Glomerular visceral epithelial cell (primary cell): ENCODE measurements around the gene SEMA6A.
"Not testable (repeated sequence)": the region's sequence is repeated elsewhere in the genome, so short reads cannot be mapped to it uniquely, and the experiment has no call there.

Experiments
- DNase-seq: peaks from one replicate; pipeline ENCODE4 v3.0.0-alpha.2; 2016; ENCODE audit errors: extremely low spot score

Gene SEMA6A

DNA sequence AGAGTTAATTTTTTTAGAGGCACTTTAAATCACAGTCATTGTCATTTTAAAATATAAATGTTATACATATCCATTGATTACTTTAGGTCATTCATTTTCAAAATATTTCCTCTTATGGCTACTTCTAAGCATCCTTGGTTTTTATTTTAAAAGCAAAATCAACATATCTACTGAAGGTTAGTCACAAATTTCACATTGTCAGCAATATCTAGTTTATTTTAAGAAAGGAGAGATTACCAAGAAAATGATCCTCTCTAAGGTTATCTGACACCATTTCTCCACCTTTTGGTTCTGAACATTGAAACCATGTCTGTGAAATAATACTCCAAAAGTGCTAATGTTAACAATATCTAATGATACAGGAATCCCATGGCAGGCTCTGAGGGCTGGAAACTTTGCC is 24.5 kb downstream of the SEMA6A start:
- DNase-seq = no peak

DNA sequence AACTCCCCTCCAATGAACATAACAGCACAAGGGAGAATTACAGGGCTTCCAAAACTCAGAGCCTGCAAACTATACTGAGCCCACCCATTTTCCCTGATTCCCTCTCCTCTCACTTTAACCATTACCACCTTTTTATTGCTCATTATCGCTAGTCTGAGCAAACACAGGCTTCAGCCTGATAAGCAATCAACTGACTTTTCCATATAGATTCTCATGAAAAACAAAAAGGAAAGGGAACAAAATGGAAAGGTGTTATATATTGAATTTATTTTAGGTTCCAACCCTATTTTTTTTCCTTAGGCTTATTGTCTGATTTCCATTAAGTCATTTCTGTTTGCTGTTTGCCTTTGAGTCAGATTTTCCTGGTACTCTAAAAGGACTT is 27.9 kb downstream of the SEMA6A start:
- no peak for DNase-seq

DNA sequence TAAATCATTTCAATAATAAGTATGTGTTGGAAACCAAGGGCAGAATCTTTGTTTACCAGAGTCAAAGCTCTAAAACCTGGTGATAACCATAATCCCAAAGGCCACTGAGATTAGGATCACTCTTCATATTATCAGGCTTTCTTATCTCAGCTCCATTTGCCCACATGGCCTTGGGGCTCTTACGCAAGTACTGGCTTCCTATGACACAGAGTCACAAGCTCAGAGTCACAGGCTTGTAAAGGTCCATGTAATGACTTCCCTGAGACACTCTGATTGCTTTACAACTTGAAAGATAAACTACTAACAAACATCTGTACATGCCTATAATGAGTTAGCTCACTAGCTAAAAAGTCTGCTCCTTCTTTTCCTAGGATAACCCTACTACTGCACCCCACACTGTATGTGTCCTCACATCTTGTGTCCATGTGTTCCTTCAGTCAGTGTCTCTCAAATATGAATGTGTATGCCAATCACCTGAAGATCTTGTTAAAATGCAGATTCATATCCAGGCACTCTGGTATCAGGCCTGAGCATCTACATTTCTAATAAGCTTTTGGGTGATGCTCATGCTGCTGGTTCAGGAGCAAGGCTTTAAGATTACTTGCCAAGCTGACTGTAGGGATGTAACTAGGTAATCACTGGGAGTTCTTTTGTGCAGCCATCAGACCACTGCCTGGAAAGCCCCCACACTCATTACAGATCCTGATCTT is 28.4 kb downstream of the SEMA6A start:
- DNase-seq = no peak

DNA sequence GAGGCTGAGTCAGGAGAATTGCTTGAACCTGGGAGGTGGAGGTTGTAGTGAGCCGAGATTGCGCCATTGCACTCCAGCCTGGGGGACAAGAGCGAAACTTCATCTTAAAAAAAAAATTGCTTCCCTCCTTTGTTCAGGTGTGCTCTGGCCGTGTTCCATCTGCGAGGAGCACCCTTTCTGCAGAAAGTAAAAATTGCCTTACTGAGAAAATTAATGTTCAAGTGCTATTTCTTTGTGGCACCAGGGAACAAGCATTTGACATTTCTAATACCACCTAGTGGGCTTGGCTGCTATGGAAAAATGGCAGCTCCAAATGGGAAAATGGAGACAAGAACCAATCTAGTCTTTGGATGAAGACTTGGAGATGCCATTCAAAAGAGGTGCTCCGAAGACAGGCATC is 29.2 kb downstream of the SEMA6A start:
- DNase-seq = not testable (repeated sequence)

DNA sequence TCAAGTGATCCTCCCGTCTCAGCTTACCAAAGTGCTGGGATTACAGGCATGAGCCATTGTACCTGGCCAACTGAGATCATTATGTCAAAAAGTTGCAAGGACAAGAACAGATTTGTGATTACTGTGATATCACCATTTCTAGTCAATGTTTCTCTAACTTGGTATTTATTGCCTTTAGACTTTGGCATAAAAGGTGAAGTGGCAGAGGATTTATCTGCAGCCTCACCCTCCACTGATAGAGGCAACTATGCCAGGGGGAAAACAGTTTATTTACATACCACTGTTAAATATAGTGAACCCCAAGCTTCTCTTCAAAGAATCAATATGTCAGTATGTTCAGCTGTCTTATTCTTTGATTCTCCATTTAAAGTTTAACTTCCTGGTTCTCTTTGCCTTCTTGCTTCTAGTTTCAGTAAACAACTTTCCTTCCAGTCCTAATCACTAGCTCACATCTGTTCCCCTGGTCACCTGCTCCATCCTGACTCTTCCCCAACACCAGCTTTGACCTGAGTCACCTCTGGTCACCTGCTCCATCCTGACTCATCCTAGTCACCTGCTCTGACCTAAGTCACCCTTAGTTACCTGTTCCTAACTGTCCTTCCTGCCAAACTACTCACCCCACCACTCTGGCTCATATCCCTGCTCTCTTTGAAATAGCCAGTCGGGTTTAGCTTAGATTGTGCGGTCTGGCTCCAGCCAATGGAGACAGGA is 29.9 kb downstream of the SEMA6A start:
- no peak for DNase-seq

DNA sequence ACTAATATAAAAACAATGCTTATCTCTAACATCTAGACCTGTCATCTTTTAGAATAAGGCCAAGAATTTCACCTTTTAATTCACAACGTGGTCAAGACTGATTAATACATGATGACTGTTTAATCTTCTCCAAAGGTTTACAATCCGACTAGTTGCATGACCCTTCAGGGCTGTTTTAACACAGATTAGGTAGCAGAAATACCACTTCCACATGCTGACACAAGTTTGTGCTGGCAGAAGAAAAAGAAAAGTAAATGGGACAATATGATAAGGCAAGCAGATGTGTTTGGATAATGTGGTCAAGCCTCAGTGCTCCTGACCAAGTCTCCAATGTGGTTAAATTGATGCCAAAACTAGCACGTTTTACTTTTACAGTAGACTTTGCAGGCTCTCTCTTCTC is 31.1 kb downstream of the SEMA6A start:
- peak; percentile 82 for DNase-seq

DNA sequence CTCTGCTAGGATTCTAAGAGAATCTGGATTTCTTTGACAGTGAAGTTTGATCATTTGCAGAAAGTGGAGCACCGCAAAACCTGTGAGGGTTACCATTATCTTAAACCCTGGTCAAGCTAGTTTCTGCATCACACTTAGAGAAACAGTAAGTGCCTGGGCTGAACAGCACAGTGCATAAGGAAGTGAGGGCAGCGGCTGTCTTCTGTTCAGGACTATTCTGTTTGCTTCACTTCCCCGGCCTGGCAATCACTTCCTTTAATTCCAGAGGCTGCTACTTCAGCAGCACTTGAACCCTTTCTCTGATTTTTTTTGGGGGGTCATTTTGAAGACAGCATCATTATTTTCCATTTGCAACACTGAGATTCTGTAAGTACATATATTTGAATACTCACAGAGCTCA is 32.0 kb downstream of the SEMA6A start:
- DNase-seq = no peak

DNA sequence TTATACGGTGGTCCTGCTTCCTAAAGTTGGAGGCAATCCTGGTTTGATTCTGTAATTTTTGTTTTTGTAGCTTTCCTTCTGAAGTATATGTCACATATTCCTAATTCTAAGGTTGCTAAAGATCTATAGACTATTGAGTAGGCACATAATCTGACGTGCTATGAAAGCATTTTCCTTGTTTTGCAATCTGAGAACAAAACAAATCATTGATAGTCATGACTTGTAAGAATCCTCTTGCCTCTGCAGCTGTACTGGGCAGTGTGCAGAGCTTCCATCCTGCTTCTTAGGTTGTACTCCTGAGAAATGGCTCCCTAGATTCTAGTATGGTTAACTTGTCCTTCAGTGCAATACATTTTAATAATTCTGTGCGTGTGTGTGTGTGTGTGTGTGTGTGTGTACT is 35.4 kb downstream of the SEMA6A start:
- DNase-seq = no peak

DNA sequence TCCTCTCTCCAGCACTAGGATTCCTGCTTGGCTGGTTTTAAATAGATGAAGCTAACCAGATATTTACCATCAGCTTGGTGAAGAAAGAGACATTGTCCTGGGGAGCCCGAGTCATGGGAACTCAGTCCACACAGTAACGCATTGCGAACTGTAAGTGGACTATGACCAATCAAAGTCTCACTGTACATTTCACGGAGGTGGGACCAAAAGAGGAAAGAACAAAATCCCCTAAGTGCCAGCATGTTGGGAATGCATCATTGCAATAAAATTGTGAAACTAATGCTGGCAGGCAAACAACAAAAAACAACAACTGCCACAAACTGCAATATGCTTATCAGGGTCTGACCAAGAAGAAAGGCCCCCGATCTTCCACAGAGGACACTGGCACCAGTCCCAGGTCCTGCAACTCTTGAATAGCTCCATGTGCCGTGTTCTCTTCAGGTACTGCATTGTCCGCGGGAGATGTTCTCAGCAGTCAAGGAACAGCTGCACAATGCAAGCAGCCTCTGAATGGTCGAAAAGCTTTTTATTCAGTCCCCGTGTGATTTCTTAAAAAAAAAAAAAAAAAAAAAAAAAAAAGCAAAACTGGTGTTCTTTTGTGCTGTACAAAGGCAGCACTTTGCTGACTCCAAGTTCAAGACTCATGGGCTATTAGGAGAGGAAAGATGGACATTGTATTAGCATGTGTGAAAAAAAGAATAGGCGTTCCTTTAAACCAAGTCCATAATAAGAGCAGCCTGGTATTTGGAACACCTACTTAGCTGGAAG is 38.1 kb downstream of the SEMA6A start:
- DNase-seq = no peak

DNA sequence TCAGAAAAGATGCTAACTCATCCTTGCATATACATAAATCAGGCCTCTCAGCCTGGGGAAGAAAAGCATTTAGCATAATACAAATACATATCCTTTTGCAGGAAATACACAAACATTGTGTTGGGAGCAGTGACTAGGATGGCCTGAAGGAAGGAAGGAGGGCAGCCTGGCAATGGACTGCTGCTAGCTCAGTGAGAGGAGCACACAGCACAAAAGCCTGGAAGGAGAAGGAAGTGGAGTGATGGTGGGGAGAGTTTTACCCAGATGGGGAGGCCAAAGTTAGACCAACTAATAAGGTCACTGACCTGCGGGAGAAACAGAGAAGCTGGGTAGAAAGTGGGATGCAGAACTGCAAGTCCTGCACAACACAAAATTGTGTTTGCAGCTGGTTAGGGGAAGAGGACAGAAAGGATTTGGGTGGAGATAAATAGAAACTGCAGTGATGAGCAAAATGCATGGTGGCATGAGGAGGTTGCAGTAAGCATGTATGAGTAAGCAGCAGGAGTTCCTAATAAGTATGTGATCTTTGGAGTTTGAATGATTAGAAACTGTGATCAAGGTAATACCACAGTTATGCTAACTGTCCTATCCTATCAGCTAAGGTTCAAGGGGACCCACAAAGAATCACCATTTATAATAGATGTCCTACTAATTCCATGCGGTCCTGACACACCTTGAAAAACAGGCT is 39.5 kb downstream of the SEMA6A start:
- no peak for DNase-seq

DNA sequence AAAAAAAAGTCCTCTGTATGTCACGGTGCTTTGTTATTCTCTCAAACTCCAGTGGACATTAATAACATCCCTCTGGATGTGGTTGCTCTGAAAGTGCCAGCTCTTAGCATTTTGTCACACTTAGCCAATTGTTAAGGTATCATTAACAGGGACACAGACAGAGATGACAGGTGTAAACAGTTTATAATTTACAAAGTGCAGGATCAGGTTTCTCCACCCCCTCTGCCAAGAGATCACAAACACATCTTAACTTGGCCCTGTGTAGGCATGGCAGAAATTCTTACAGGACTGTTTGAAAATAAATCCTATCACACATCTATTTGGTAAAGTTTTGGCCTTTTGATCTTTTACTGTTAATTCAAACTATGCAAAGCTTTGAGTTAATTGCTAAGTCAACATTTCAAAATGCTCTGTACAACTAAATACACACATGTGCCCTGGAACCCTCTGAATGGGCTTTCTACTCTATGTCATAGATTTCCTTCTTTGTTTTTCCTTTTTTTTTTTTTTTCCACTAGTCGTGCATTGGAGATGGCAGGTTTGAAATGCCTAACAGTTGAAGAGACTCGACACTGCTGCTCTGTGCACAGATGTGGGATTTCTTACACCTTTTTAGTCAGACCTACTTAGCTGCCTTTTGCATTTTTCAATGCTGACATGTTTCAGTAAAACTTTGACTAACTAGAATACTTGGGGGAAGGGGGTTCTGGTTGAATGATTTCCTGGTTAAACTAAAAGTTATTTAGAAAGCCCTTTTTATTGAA is 41.7 kb downstream of the SEMA6A start:
- DNase-seq = peak; percentile 77

DNA sequence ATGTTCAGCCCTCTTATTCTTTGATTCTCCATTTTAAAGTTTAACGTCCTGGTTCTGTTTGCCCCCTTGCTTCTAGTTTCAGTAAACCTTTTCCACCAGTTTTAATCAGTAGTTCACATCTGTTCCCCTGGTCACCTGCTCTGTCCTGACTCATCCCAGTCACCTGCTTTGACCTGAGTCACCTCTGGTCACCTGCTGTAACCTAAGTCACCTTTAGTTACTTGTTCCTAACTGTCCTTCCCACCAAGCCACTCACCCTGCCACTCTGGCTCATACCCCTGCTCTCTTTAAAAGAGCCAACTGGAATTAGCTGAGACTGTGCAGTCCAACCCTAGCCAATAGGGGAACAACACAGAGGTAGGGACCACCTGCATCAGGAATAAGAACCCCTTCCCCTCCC is 43.0 kb downstream of the SEMA6A start:
- no peak for DNase-seq

DNA sequence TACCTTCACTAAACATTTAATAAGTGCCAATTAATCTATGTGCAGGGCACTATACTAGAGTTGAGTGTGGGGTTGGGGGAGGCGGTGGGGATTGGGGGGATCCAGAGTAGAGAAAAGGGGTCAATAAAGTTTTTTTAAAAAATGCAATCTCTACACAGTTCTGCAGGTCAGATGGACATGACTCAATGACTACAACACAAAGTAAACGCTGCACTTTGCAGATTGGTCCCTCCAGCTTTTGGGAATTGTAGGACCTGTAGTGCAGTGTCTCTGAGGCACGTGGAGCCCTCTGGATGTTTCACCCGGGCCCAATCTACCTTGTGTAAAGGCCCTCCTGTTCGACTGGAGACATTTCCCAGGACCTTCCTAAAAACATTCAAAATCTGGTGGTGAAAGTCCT is 43.5 kb downstream of the SEMA6A start:
- DNase-seq = no peak

DNA sequence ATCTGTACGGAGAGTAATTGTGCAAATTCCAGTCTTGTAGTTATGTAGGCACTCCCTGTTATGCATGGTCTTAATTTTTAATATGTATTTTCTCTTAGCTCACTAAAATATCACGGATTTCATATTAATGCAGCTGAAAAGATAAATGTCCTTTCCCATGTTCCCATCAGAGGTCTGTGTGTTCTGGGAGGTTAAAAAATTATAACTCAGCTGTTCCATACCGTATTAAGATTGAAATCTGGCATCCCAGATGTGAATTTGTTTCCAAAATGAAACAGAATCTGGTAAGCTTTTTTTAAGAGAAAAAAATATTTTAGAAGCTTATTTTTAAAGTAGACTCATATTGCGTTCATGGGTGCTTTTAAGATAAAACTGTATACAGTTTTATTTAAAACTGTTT is 44.3 kb downstream of the SEMA6A start:
- DNase-seq = no peak

DNA sequence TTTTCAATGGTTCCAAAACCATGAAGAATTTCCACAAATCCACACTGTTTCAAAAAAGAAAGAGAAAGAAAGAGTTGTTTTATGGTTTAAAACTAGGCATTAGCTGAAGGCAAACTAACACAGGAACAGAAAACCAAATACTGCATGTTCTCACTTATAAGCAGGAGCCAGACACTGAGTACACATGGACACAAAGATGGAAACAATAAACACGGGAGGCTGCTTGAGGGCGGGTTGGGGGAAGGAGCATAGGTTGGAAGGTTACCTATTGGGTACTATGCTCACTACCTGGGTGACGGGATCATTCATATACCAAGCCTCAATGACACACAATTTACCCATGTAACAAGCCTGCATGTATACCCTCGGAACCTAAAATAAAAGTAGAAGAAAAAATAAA is 45.0 kb downstream of the SEMA6A start:
- no peak for DNase-seq

DNA sequence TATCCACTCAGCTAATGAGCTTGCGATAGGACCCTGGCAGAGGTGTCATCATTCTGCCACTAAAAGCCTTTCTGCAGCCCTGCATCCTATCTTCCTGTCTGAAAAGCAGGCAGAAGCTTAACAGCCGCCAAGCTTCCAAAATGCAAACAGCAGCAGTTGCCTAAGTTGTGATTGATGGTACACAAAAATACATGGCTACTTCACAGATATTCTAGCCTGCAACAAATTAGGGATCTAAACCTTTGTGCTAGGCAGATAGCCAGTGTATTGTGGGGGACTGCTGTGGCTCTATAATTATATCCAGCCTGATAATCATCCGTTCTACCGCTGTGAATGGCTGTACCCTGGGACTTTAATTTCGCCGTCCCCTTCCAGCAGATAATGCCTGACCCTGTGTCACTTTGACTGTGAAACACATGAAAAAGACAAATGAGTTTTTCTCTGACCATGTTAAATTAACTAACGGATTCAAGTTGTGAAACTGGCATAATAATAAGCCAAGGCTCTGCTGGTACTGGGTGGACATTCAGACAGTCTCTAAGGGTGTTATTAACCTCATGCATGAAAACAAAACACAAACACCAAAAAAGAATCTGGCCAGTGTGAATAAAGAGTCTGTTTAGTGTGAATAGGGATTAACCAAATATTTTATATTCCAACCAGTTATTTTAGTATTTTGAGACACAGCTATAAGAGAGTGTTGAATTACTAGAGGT is 45.9 kb downstream of the SEMA6A start:
- DNase-seq = no peak

DNA sequence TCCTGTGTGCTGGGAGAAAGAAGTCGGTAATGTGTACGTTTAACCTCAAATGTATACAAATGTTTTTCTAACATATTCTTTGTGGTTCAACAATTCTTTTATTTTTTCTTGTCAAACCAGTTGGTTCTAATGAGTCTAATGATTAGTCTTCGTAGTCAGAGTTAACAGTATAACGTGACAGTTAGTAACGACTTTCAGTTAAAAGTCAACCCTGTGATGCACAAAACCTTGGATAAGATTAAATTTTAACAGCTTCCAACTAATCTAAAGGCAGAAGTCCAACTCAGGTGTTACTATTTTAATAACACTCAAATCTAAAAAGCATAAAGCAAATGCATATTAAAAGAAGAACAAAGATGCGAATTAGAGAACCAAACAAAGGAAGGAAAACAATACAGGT is 47.0 kb downstream of the SEMA6A start:
- no peak for DNase-seq

DNA sequence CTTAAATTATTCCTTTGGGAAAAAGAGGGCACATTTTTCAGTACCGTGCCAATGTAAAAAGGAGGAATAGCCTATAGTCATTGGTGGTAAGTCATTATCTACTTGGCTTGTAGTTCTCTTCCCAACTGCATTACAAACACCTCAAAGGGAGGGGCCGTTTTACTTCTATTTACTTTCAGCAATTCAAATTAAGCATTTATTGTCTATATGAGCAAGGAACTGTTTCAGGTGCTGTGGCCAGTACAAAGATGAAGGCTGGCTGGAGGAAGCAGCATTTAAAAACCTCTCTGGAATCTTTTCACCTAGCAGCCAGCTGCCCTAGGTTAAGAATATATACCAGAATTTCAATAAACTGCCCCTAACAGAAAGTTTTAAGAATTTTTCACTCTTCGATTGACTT is 48.9 kb downstream of the SEMA6A start:
- no peak for DNase-seq

DNA sequence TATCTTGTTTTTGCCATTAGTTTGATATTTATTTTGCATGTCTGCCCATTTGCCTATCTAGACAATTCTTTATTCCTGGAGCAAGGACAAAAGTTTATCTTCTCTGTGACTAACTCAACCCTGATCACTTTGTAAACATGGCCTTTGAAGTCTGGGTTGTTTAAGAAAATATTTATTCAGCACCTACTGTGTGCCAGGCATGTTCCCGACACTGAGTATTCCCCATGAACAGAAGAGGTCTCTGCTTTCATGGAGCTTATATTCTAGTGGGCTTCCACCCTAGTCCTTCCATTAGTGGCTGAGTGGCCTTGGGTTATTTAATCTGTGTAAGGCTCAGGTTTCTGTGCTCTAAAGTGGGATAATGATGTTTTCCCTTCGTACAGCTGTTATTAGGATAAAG is 49.7 kb downstream of the SEMA6A start:
- DNase-seq = no peak

DNA sequence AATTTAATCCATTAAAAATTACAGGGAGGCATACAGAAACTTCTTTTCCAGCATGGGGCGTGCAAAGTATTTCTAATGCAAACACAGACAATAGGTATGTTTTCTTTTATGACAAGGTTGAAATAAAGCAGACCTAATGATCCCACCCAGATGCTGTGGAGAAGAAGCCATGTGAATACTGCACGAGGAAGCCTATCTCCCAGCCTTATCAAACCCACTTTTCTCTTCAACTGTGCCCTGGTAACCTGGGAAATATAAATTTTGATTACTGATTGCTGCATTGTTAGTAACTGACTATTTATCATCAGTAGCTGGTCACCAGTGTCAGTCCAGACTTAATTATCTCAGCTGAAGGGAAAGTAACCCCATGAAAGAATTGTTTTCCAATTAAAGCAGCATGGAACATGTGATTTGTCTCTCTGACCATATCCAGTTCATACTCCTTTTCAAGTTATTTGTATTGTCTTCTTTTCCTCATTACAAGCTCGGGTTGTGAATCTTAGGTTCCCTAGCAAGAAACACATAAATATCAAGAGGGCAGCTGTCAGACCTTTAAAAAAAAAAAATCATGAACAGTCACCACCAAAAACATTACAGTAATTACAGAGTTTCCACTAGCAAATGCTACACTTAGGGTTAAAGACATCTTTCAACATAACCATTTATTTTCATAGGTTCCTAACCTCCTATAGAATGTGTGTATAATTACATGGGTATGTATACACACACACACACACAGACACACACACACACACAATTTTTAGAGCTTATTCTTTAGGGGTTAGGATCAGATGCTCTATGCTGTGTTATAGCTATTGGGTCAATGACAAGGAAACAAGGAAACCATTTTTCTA is 50.3 kb downstream of the SEMA6A start:
- DNase-seq = no peak
